HG02763 (cell line): ENCODE measurements around the gene LYPD4.

ENCODE experiments used
- ATAC-seq: cut with Tn5 transposase; IDR thresholded peaks from one replicate; pipeline ENCODE4 v1.9.1; 2021; ENCODE audit warnings: mild to moderate bottlenecking, moderate library complexity; ENCODE audit not compliant: unreplicated experiment

Gene LYPD4, protein sequence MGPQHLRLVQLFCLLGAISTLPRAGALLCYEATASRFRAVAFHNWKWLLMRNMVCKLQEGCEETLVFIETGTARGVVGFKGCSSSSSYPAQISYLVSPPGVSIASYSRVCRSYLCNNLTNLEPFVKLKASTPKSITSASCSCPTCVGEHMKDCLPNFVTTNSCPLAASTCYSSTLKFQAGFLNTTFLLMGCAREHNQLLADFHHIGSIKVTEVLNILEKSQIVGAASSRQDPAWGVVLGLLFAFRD

DNA sequence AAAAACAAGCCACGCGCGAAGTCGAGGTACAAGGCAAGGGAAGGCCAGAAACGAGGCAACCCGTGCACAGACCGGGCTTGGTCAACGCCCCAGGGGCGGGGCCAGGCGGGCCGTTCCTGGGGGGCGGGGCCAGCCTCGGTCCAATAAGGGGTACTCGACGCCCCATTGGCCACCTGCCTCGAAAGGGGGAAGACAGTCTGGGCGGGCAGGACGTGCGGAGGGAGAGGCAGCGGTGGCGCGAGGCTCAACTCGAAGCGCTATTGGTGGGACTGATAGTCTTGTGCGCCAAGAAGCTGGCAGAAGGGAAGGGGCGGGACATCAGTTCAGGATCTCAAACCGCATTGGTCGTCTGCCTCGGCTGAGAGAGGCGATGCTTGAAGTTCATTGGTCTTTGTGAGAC is at the start of gene LYPD4:
TSS of gene LYPD4 (minus strand) at position 83 of the 400 bp plus-strand sequence. CDS start 5,398 bp downstream, outside the sequence.
- no peak for ATAC-seq

DNA sequence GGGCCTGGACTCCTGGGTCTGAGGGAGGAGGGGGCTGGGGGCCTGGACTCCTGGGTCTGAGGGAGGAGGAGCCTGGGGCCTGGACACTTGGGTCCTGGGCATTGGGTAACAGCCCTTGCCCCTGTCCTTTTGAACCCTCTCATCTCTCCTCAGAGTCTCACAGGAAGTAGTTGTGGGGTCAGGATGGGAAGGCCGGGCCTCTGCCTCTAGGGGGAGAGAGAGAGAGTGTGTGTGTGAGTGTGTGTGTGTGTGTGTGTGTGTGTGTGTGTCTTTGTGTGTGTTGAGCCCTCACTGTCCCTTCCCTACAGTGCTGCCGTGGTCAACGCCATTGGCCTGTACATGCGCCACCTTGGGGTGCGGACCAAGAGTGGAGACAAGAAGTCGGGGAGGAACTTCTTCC is 49.4 kb upstream of the LYPD4 start:
- ATAC-seq, result no peak

DNA sequence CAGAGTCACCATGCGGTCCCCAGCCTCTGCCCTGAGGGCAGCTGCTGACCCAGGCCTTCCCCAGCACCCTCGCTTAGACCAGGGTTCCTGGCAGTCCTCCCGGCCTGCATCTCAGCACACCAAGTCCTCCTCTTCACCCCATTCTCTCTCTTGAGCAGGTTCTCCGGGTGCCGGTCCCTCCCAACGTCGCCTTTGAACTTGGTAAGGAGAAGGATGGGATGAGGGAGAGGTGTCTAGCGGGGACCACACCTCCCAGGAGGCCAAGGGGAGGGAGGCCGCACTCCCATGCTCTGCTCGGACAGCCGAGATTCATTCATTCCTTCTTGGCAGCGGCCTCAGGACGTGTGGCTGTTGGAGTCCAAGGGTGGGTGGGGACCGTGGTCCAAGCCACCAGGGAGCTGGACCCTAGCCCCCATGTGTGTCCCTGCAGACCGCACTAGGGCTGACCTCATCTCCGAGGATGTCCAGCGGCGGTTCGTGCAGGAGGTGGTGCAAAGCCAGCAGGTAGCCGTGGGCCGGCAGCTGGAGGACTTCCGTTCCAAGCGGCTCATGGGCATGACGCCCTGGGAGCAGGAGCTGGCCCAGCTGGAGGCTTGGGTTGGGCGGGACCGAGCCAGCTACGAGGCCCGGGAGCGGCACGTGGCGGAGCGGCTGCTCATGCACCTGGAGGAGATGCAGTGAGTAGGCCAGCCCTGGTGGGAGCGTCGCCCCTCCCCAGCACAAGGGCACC is 47.9 kb upstream of the LYPD4 start:
- ATAC-seq, result no peak

DNA sequence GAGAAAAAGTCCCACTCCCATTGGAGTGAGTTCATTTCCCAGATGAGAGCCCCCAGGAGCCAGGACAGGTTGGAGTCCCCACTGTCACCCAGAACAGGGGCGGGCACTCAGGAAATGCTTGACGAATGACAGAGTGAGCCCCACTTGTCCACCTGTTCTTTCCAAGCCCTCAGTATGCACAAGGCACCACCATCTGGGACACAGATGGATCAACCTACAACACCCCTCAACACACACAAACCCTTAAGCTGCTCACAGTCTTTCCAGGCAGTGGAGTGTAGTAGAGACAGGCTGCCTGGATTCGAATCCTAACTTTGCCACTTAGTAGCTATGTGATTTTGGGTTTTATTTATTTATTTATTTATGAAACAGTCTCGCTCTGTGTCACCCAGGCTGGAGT is 46.5 kb upstream of the LYPD4 start:
- ATAC-seq, result no peak

DNA sequence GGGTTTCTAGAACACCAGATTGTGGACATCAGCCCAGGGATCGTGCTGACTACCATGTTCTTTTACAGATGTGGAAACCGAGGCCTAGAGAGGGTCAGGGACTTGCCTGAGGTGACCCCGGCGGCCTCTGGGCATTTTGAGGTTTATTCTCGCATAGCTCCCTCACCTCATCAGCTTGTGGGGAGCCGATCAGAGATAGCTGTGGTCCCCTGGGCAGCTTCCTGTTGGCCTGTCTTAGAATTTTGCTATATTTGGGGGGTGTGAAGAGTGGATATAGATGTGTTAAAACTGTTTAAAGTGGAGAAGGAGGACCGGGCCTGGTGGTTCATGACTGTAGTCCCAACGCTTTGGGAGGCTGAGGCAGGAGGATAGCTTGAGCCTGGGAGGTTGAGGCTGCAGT is 45.4 kb upstream of the LYPD4 start:
- no peak for ATAC-seq

DNA sequence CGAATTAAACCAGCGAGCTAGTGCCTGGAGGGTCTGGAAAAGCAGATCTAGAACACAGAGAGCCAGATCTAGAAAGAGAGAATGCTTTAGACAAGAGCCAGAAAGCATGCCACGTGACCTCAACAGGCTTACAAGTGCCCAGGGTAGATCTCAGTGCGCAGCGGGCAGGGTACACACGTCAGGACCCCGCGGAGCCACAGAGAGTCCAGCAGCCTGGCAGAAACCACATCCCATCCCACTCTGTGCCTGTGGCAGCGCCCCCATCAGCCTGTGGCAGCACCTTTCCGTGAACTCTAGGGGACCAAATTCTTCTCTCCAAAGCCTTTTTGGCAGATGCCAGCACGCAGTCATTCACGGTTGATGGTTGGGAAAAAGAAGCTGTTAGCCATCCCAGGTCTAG is 44.4 kb upstream of the LYPD4 start:
- no peak for ATAC-seq

DNA sequence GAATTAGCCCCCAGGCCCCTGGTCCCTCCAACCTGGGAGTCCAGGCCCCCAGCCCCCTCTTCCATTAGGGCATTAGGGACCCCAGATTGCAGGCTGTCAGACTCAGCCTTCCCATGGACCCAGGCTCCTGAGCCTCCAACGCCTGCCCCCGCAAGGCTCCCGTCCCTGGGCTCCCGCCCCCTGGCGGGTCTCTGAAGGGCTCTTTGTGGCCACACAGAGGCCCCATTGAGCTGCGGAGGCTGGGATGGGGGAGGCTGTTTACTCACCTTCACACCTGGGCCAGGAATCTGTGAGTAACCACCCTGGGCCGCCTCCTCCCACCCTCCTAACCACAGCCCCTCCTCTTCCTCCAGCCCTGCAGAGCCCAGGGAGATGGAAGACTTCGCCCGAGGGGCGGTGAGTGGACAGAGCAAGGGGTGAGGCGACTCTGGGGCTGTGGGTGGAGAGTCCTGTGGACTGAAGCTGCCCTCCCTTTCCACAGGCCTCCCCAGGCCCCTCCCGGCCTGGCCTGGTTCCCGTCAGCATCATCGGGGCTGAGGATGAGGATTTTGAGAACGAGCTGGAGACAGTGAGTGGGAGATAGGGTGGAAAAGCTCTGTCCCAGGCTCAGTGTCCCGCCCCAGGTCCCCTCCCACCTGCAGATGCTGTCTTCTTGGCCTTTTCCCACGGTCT is 43.4 kb upstream of the LYPD4 start:
- no peak for ATAC-seq

DNA sequence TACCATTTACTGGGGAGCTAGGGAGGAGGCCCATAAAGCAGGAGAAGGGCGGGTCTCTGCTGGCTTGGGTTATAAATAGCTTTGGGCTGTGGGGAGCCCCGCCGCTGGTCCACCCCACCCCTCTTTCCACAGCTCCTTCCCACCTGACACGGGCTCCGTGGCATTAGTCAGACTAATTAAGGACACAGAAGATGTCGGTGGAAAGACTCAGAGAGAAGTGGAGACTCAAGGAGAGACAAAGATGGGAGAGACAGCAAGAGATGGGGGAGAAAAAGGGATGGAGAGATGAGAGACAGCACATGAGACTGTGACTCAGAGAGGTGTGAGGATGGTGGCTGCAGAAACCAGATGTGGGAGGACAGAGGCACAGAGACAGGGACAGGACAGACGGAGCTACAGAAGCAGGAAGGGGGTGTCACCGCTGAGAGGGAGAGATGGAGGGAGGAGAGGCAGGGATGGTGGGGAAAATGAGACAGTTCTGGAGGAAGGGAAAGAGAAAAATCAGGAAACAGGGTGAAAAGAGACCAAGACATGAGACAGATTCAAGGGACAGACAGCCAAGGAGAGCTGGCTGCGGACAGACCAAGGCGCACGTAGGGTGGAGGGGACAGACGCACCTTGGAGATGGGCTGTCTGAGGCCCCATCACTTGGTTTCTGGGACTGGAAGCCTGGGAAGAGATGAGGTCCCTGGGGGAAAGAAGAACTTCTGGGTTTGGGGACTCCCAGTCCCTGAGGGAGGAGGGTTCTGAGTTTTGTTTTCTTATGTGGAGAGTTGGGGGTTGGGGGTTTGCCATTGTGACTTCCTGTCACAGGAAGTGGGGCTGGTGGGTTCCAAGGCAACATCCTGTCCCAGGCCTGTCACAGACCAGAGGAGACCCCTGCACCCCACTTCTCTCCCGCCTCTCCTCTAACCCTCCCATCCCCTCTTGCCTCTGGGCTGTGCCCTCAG is 42.6 kb upstream of the LYPD4 start:
- no peak for ATAC-seq

DNA sequence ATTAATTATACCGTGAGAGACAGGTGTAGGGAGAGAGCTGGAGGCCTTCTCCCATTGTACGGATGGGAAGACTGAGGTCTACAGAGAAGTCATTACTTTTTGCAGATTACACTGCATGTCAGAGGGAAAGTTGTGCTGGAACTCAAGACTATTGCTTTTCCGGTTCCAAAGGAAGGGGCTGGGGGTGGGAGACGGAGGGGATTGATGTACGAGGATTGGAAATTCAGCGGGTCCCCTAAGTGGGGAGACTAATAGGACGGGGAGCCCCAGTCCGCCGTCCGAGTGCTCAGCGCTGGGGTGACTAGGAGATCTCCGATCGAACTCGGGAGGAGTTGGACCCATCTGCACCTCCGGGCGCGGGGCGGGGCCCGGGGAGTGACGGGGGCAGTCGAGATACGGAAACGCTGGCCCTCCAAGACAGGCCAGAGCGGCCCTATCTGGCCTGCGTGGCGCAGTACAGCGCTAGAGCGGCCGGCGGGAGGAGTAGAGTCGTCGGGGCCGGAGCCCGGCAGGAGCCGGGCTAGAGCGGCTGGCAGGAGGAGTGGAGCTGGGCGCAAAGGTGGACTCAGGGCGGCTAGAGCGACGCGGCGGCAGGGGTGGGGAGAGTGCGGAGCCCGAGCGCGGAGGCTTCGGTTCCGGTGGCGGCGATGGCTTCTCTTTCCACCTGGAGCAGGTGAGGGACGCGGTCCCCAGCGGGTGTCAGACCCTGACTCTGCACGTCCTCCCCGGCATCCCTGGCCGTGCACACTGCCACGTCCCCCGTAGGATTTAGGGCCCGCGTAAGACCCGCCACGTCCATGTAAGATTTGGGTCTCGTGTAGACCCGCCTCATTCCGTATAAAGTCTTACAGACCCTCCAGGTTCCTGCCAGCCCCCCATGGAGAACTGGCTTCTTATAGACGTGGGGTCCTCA is 39.6 kb upstream of the LYPD4 start:
- ATAC-seq, result peak; percentile 75

DNA sequence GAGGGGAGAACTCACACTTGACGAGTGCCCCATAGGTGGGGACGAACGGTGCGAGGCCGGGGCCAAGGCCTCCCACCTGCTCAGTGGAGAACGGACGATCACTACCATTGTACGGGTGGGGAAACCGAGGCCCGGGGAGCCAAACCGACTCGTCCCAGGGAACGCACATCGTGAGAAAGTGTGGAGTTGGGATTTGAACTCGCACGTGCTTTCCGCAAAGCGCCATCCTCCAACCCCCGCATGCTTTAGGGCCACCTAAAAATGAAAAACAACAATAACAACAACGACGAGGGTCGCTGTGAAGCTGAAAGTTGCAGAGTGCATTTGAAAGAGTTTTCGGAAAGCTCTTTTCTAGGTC is 39.0 kb upstream of the LYPD4 start:
- ATAC-seq, result no peak

DNA sequence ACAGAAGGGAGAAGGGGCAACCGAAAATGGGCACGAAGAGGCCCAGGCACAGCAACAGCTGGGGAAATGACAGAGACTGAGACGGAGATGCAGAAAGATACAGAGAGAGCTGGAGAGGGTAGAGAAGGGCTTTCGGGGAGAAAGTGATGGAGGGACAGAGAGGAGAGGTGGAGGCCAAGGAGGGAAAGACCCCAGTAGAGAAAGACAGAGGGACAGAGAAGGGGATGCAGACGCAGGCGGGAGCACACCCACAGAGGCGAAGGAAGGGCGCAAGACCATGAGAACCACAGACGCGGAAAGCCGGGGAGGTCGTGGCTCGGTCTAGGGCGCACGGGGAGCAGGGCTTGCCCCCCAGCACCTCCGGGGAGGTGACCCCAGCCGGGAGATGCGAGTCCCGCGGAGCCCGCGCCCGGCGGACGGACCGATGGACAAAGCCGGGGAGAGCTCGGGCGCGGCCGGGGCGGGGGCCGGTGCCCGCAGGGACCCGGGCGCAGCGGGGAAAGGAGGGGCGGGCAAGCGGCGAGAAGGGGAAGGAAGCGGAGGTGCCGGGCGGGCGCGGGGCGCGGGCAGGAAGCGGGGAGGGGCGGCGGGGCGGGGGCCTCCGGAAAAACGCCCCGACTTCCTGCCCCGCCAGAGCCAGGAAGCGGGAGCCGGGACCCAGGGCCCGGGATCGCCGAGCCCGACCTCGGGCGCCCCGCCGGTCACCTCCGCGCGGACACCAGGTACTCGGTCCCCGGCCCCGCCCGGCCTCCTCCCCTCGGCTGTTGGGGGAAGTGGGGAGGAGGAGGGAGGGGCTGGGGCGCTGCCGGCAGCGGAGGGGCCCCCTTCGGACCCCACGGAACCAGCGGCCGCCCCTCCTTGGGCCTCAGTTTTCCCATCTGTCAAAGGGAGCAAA is 38.3 kb upstream of the LYPD4 start, which contains the start of gene ARHGEF1:
TSS of gene ARHGEF1 (plus strand) at position 617 of the 895 bp plus-strand sequence. CDS start 4,899 bp downstream, outside the sequence.
- ATAC-seq, result no peak

DNA sequence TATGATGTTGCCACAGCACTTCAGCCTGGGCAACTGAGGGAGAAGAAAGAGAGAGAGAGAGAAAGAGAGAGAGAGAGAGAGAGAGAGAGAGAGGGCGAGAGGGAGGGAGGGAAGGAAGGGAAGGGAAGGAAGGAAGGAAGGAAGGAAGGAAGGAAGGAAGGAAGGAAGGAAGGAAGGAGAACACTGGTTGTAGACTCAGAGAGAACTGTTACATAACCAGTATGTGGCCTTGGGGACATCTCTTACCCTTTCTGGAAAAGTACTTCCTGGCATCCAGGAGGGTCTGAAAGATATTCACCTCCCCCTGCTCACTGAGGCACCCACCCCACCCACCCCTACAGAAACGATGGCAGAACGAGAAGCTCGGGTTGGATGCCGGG is 35.8 kb upstream of the LYPD4 start:
- no peak for ATAC-seq

DNA sequence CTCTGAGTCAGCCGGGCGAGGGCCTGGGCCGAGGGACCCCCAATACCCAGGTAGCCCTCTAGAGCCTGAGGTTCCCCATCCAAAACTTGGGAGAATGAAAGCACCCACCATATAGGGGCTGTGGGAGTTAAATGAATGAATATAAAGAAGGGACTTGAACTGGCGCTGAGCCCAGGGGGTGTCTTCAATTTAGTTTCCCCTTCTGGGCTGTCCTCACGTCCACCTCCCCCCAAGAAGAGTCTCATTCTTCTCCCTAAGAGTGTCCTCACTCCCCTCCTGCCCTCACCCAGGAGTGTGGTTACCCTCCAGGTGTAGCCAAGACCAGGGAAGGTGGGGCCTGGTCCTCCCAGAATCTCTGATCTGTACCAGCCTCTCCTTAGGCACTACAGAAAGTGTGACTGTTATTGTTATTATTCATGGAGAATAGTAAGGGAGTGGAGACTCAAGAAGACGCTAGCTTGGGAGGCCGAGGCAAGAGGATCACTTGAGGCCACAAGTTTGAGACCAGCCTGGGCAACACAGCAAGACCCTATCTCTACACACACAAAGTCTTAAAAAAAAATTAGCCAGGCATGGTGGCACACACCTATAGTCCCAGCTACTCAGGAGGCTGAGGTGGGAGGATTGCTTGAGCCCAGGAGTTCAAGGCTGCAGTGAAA is 35.3 kb upstream of the LYPD4 start:
- no peak for ATAC-seq

DNA sequence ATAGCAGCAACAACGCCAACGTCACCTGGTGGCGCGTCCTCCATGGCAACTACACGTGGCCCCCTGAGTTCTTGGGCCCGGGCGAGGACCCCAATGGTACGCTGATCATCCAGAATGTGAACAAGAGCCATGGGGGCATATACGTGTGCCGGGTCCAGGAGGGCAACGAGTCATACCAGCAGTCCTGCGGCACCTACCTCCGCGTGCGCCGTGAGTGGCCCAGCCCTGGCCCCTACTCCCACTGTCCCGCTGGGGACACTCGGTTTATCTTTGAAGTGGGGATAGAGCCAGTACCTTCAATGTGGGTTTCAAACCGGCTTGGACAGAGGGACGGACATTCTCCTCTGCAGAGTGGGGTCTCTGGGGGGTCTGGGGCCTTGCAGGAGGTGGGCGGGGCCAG is 34.6 kb upstream of the LYPD4 start:
- ATAC-seq, result no peak

DNA sequence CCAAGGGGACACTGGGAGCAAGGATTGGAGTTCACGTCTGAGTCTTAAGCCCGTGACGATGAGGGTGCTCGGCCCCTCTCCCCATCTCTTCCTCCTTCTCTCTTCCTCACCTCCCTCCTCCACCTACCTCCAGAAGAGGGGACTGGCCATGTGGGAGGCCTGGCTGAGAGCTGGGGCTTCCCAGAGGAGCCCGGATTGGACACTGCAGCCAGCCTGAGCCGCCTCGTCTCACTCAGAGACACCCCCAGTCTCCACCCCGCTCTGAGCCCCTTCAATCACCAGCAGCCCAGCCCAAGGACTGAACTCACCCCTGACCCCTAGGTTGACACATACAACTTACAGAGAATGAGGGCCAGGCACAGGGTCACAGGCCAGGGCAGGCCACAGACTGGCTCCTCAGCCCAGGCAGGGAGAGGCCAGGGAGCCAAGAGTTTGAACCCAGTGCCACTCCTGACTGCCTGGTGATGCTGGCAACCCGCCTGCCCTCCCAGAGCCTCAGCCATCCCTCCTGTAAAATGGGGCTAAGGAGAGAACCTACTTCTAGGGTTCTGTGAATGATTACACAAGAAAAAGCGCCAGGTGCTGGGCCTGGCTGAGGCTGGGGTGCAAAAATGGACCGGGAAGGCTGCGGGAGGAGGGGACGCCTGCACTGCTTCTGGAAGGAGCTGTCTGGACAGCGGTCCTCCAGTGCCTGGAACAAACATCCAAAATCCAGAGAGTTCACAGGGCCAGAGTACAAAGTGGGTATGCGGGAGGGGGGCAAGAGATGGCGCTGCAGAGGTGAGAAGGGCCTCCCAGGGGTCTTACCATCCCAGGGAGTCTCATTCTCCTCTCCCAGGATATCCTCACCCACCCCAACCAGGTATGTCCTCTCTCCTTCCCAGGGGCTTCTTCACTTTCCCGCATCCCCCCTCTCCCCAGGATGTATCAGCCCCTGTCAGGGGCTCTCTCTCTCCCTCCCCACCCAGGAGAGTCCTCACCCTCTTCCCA is 33.7 kb upstream of the LYPD4 start:
- no peak for ATAC-seq

DNA sequence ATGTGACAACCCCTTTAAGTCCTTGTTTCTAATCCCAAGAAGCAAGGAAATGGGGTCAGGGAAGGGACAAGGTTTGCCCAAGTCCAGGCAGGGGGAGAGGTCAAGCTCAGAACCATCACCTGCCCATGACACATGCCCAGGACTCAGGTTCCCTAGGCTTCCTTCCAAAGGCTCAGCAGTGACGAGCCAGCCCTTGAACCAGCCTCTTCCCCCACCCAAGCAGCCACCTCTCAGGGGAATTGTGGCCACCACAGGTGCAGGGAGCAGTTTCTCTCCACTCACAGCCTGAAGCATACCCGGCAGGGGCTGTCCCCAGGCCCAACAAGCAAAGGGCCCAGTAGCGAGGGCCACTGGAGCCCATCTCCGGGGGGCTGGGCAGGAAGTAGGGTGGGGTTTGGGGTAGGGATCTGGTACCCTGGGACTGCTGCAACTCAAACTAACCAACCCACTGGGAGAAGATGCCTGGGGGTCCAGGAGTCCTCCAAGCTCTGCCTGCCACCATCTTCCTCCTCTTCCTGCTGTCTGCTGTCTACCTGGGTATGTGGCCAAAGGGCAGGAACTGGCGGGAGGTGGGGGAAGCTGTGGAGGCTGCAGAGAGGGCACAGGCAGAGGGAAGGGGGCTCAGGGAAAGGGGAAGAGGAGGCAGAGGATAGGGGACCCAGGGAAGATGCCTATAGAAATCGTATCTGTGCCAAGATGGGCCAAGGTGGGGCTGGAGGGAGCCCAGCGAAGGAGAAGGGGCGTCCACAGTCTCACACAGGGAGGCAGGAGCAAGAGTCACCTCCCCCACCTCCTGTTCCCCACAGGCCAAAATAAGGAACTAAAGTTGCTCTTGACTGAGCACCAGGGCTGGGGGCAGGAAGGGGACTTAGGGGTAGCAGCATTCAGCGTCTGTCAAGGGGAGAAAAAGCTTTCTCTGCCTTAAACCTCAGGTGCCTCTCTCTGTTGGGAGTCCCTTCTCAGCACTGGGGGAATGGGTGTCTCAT is 32.7 kb upstream of the LYPD4 start, which contains the start of gene CD79A:
TSS of gene CD79A (plus strand) at position 433 of the 986 bp plus-strand sequence. CDS start at position 459, 26 bp downstream.
- ATAC-seq, result peak; percentile 73
